LoVo (cell line): Measurements from ENCODE around the gene DAD1.
A peak's percentile ranks its signal among the peaks of the same experiment; 100 is the strongest.

Source experiments
- DNase-seq: peaks from one replicate; pipeline ENCODE4 v3.0.0-alpha.2; 2016; ENCODE audit warnings: low spot score

Gene DAD1

GRCh38 chr14:22536853-22537338 lies 52.1 kb downstream of the DAD1 start:
- peak; percentile 87 for DNase-seq

- no peak for DNase-seq
Observed at GRCh38 chr14:22535916-22536315, 53.1 kb downstream of the DAD1 start.

- DNase-seq: peak; percentile 29
Observed at GRCh38 chr14:22535126-22535525, 53.9 kb downstream of the DAD1 start.

- no peak for DNase-seq
Observed at GRCh38 chr14:22534547-22534946, 54.5 kb downstream of the DAD1 start.

- DNase-seq: no peak
Observed at GRCh38 chr14:22533739-22534359, 55.2 kb downstream of the DAD1 start.

- no peak for DNase-seq
Observed at GRCh38 chr14:22533057-22533704, 55.8 kb downstream of the DAD1 start.

GRCh38 chr14:22532345-22533056 lies 56.5 kb downstream of the DAD1 start:
- no peak for DNase-seq

GRCh38 chr14:22531451-22532344 lies 57.3 kb downstream of the DAD1 start:
- DNase-seq: no peak

GRCh38 chr14:22530127-22530526 lies 58.9 kb downstream of the DAD1 start:
- no peak for DNase-seq

GRCh38 chr14:22526744-22527143 lies 62.3 kb downstream of the DAD1 start:
- no peak for DNase-seq

GRCh38 chr14:22526218-22526617 lies 62.8 kb downstream of the DAD1 start:
- no peak for DNase-seq

GRCh38 chr14:22524784-22525161 lies 64.3 kb downstream of the DAD1 start:
- no peak for DNase-seq

- DNase-seq: no peak
Observed at GRCh38 chr14:22524115-22524783, 64.8 kb downstream of the DAD1 start.

- no peak for DNase-seq
Observed at GRCh38 chr14:22523283-22523682, 65.7 kb downstream of the DAD1 start.

- no peak for DNase-seq
Observed at GRCh38 chr14:22522466-22522957, 66.5 kb downstream of the DAD1 start.

- no peak for DNase-seq
Observed at GRCh38 chr14:22521449-22522239, 67.4 kb downstream of the DAD1 start.

- DNase-seq: no peak
Observed at GRCh38 chr14:22520796-22521195, 68.2 kb downstream of the DAD1 start.

- no peak for DNase-seq
Observed at GRCh38 chr14:22519877-22520685, 68.9 kb downstream of the DAD1 start.

GRCh38 chr14:22518073-22518472 lies 71.0 kb downstream of the DAD1 start:
- DNase-seq: no peak
